ENCODE measurements around the gene TPSG1.

GRCh38 chr16:1263591-1264344 is 38.7 kb upstream of the TPSG1 start:
- no peak for TF ChIP-seq POU6F1 (CRISPR knock-in tag; IDR thresholded peaks at IDR 0.05; ENCODE audit: borderline replicate concordance, low read depth)
- no peak for TF ChIP-seq PATZ1 (CRISPR knock-in tag; IDR thresholded peaks at IDR 0.05; ENCODE audit: borderline replicate concordance)
- no peak for TF ChIP-seq ZFP30 (CRISPR knock-in tag; IDR thresholded peaks at IDR 0.05)
- TF ChIP-seq PPARA (CRISPR knock-in tag; IDR thresholded peaks at IDR 0.05; ENCODE audit: borderline replicate concordance) = no peak
- no peak for TF ChIP-seq TOX (CRISPR knock-in tag; IDR thresholded peaks at IDR 0.05; ENCODE audit: borderline replicate concordance)
- no peak for TF ChIP-seq ZFP3 (CRISPR knock-in tag; IDR thresholded peaks at IDR 0.05)
- TF ChIP-seq ZNF565 (CRISPR knock-in tag; conservative IDR thresholded peaks at IDR 0.05; ENCODE audit: low read depth) = no peak
- TF ChIP-seq TSHZ2 (CRISPR knock-in tag; IDR thresholded peaks at IDR 0.05) = no peak
- no peak for TF ChIP-seq ESRRG (CRISPR knock-in tag; IDR thresholded peaks at IDR 0.05)

Measured in SK-N-SH treated with all-trans-retinoic acid at 6 μM for 48 hours (cell line).